Measurements from ENCODE around the gene MGAT3. TPM values are rescaled to one million over a fixed set of nuclear protein-coding genes. Genes with fewer than 3 reads are reported as not detected.

Gene MGAT3
- total RNA-seq, 1 donor from 2014 or later, result not detected

DNA sequence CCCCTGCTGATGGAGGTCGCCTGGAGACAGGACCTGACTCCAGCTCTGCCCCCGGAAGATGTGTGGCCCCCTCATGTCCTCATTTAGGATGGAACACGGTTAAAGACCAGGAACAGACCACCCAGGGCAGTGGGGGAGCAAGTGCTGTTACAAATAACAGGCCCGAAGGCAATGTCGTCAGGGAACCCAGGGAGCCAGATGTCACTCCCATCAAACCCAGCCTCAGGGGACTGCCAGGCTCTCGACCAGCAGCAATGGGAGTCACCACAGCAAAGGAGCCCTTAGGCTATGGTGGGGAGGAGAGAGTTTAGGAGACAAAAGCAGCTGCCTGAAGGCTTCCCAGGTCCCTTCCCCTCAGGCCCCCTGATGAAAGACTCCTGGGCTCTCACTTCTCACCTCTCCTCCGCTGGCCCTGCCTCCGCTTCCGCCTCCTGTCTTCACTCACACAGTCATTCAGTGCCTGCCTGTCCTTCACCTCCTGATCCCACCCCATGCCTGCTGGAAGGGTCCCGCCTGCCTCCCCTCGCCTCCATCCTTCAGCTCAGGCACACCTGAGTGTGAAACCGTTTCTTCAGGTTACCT lies 71.4 kb downstream of the MGAT3 start:
- no peak for DNase-seq (ENCODE audit: low read depth in 2 of 2)

DNA sequence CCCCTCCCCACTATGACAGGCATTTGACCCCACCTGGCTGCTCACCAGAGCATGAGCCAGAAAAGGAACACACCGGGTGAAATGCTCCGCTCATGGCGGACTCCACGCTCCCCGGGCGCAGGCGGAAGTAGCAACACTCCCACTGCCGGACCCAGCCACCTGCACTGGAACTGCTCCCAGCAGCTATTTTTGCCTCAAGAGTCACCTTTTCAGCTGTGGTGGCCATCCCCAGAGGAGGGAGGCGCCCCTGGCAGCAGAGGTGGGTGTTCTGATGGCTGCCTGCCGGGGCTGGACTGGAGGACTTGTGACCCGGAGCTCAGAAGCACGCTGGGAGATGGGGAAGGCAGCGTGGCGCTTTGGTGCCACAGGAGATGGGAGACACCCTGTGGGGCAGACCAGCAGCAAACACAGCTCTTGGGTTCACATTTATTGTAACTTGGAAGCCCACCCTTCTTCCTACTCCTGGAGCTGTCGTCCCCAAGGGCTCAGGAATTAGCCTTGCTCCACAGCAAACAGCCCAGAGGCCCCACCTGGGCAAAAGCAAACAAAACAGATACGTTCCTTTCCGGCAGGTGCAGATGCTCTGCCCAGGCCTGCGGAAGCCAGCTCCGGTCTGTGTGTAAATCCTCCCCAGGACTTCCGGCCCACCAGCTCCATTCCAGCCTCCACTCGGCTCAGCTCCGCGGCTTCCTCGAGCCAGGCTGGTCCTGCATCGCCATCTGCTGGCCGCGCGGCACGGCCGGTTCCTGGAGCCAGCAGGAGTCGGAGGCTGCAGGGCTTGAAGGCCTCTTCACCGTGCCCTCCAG lies 72.1 kb downstream of the MGAT3 start:
- DNase-seq (ENCODE audit: low read depth in 2 of 2), result peak; percentile 96 to 97

DNA sequence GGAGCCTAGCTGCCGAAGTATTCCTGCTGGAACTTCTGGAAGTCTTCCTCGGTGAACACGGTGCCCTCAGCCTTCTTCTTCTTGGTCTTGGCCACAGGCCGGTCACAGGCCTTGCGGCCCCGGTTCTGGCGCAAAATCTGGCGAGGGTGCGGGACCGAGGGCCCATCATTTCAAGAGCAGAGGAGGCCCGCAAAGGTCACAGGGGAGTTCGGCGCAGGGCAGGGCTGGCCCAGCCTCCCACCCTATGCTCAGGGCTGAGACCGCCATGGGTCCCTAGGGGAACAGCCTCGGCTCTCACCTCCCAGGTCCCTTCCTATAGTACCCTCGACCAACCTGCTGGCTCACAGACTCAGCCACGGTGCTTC lies 72.7 kb downstream of the MGAT3 start:
- DNase-seq (ENCODE audit: low read depth in 2 of 2), result no peak

DNA sequence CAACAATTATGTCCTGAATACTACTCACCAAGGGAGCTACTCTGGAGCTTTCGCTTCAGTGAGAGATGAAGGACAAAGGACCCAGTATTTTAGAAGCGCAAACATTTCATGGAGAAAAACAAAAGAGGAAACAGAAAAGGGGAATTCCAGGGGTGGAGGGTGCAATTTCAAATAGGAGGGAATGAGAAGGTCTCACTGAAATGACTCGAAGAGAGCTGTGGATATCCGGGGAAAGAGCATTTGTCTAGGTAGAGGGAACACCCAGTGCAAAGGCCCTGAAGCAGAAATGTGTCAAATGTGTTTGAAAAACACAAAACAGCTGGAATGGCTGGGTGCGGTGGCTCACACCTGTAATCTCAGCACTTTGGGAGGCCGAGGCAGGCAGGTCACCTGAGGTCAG lies 73.3 kb downstream of the MGAT3 start:
- no peak for DNase-seq (ENCODE audit: low read depth in 2 of 2)

DNA sequence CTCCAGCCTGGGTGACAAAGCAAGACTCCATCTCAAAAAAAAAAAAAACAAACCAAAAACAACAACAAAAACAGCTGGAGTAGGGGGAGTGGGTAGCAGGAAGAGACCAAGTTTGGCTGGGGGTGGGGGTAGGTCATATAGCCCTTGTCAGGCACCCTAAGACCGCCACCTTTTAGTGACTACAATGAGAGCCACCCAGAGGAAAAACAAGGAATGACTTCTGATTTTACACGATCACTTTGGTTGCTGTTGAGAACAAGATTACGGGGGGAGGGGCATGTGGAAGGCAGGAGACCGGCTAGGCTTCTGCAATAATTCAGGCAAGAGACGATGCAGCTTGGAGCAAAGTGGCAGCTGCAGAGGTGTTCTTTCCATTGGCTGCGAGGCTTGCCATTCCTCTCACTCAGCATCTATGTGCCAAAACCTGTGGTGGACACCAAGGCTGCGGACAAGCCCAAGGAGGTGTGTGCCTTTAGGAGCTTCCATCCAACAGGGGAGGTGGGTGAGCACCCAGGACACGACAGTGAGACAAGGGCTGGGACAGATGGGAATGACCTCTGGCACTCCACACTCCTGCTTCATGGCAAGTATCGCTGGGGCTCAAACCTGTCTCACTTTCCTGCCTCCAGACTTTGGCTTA lies 74.0 kb downstream of the MGAT3 start:
- peak in 1 of 2 donors; percentile 35 for DNase-seq (ENCODE audit: low read depth in 2 of 2)

DNA sequence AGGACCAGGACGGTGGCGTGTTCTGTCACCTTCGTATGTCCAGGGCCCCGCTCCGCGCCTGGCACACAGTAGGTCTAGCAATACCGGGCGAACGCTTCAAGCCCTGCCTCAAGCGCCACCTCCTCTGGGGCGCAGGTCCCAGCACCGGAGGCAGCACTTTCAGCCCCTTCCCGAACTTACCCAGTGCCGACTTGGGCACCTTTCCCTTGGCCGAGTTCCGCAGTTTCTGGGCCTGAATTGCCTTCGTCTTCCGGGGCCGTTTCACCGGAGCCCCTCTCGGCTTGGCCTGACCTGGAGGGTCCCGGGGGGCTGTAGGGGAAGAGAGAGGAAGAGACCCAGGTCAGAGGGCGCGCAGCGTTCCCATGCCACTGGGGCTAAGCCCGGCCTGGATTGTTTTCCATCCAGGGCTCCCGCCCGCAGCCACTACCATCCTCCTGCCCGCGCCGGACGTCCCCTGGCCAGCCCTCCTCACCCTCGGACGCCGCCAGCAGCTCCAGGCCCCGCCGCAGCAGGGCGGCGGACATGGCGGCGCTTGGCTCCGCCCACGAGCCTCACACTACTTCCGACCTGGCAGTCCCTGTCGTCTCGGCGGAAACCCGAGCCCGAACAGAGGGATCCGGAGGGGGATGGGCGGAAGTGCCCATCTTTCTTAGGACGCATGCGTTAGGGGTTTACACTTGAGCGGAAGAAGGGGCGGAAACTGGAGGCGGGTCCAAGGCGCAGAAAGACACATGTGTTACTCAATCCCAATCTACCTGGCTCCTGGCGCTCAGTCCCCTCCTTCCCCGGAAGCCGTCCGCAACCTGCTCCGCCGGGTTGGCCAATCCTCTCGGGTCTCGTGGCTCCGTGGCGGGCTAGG lies 75.6 kb downstream of the MGAT3 start, which contains the start of gene RPS19BP1:
TSS of gene RPS19BP1 (minus strand) at position 534 of the 859 bp plus-strand sequence. CDS start at position 524, 10 bp downstream.
- peak; percentile 88 to 98 for DNase-seq (ENCODE audit: low read depth in 2 of 2)

DNA sequence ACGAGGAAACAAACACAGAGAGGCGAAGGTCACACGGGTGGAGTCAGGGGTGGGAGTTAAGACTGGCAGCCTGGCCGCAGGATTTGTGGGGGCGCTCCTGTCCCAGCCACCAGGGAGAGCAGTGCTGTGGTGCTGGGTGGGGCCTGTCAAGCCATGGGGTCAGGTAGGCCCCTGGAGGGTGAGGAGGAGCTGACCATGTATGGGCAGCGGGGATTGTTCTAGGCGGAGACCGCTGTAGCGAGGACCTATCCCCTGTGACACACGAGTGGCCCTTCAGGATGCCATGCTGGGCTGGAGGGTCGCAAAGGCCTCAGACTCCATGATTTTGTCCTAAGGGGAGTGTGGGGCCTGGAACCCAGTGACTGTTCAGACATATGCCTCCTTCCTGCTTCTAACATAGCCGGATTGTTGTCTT lies 77.3 kb downstream of the MGAT3 start:
- no peak for DNase-seq (ENCODE audit: low read depth in 2 of 2)

DNA sequence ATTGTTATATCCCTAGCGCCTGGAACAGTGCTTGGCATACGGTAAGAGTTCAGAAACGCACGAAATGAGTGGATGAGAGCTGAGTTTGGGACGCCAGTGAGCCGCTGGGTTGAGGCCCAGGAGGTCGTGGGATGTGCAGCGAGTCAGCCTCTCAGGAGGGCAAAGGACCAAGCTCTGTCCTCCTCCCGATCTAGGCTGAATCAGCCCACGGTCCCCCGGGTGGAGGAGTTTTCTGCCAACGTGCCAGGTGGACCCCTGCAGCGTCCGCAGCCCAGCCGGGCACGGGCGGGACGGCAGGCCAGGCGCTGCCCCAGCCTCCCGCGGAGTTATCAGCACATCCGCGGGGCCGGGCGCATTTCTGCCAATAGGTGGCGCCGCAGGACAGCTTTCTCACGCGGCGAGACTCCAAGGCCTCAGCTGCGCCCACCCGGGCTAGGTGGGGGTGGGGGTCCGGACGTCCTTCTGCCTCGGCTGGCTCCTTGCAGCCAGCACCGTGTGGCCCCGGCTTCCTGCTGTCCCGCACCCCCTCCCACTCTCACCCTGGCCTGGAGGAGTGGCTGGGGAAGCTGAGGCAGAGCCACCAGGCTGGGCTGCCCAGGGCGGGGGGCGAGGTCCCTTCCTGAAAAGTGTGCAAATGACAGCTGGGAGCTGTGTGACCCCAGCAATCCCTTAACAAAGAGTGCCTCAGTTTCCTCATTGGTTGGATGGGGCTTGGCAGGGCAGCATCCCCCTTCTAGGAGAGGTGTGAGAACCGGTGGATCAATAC lies 78.0 kb downstream of the MGAT3 start:
- peak; percentile 65 to 81 for DNase-seq (ENCODE audit: low read depth in 2 of 2)

DNA sequence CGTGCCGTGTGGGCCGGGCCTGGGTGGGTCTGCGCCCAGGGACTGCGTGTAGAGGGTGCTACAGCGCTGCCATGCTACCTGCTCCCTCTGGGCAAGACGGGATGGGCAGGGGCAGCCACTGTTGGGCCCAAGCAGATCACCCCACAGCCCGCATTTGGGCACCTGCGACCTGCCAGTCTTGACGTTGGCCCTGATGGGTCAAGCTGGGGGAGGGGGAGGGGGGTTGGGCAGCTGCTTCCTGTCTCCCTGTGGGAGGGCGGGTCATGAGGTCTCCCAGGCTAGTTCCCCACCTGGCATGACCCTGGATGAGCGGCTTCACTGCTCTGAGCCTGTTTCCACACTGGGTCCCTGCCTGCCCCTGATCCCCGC lies 78.5 kb downstream of the MGAT3 start:
- DNase-seq (ENCODE audit: low read depth in 2 of 2), result no peak

DNA sequence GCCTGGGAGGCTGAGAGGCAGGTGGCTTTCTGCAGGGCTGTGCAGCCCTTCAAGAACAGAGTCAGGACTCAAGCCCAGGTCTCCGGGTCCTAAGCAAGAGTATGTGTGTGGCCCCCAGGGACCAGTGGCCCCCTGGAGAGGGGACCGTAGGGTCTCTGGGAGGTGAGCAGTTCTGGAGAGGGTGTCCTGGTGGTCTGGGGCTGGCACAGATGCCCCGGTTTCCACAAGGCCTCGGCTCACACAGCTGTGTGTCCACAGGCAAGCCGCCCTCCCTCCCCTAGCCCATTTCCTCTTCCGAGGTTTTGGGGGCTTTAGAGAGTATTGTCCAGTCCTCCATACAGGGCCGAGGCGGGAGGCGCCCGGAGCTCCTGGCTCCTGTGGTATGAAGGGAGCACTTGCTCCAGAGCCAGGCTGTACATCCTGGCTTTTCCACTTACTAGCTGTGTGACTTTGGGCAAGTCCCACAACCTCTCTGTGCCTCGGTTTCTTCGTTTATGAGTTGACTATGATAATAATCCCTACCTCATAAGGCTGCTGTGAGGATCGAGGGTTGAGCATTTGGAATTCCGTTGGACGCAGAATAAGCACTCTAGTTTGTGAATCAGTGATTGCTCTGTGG lies 79.1 kb downstream of the MGAT3 start:
- DNase-seq (ENCODE audit: low read depth in 2 of 2), result no peak

DNA sequence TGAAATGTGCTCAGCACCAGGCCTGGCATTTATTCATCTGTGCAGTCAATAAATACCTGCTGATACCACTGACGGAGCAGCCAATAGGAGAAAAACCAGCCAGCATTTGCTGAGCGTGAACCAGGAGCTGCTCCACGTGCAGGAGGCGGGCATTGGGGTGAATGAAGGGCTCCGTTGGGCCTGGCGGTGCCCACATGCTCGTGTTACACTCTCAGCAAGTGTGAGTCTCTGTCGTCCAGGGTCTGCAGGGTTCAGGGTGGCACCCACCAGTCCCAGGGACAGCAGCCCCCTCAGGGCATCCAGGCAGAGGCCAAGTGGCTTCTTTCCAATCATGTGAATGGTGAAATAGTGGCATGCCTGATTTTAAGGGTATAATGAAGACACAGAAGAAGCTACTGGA lies 79.9 kb downstream of the MGAT3 start:
- no peak for DNase-seq (ENCODE audit: low read depth in 2 of 2)

DNA sequence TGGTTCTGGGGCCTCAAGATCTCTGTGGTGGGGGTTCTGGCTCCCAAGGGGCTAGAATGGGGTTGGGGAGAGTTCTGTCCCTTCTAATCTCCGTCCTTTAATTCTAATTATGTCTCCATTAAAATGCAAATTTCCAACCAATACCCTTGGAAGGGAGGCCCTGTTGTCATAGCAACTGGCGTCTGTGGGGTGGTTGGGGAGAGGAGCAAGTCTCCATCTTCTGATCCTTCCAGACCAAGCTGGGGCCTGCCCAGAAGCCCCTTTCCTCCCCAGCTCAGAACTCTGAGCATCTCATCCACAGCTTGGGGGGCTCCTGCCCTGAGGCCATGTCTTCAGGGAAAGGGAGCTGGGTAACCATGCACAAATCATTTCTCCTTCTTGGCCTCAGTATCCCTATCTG lies 81.2 kb downstream of the MGAT3 start:
- DNase-seq (ENCODE audit: low read depth in 2 of 2), result no peak

Other genes with a start within 250 kb of the MGAT3 start
- 29.6 and 54.8 TPM in 2 replicates for gene PDGFB, start 212.0 kb upstream of the MGAT3 start, total RNA-seq
- gene RPL3, start 137.4 kb upstream of the MGAT3 start, total RNA-seq, result 2,451 and 3,005 TPM in 2 replicates
- under 0.01 and 0.44 TPM in 2 replicates for gene SYNGR1, start 107.0 kb upstream of the MGAT3 start, total RNA-seq
- gene TAB1, start 57.2 kb upstream of the MGAT3 start, total RNA-seq, result 8.5 and 8.9 TPM in 2 replicates
- 10.5 and 11.6 TPM in 2 replicates for gene MIEF1, start 45.3 kb downstream of the MGAT3 start, total RNA-seq
- 126 and 213 TPM in 2 replicates for gene ATF4, start 63.5 kb downstream of the MGAT3 start, total RNA-seq
- gene RPS19BP1, start 75.7 kb downstream of the MGAT3 start, total RNA-seq, result 40.3 and 48.2 TPM in 2 replicates
- gene CACNA1I, start 113.7 kb downstream of the MGAT3 start, total RNA-seq, result not detected in 2 replicates

Measured in lung microvascular endothelial cell (primary cell).